GM10248 (cell line): Measurements from ENCODE around the gene MRPL3.

Experiments used
- CTCF ChIA-PET: fragments of 300-600 bp; sonication (Branson Sonifier 250); formaldehyde crosslinking; extraction: SDS; loops from one replicate; lab custom pipeline; 2021; ENCODE audit warnings: antibody characterized with exemption; lab: Yijun Ruan, JAX
- POLR2A ChIA-PET: fragments of 350-650 bp; sonication (Branson Sonifier 250); formaldehyde crosslinking; extraction: SDS; loops from one replicate; lab custom pipeline; 2020; ENCODE audit warnings: antibody characterized with exemption; lab: Yijun Ruan, JAX
- DNase-seq: peaks from one replicate; pipeline ENCODE4 v3.0.0; 2012; ENCODE audit errors: extremely low spot score
- TF ChIP-seq, protein P1 (sequence below): IDR thresholded peaks from 2 replicates; pipeline ENCODE4 v1.5.1; 2012; ENCODE audit warnings: mild to moderate bottlenecking, low read depth; ENCODE audit errors: extremely low read depth, missing control alignments, control extremely low read depth

Gene MRPL3

GRCh38 chr3:131502530-131503319, at the start of gene MRPL3:
Gene MRPL3, minus strand, starts transcription at chr3:131502971. Its CDS starts 150 bp downstream, at chr3:131502821.
- POLR2A ChIA-PET: no interaction called here
- DNase-seq: peak; percentile 84
- TF ChIP-seq, protein P1, sequence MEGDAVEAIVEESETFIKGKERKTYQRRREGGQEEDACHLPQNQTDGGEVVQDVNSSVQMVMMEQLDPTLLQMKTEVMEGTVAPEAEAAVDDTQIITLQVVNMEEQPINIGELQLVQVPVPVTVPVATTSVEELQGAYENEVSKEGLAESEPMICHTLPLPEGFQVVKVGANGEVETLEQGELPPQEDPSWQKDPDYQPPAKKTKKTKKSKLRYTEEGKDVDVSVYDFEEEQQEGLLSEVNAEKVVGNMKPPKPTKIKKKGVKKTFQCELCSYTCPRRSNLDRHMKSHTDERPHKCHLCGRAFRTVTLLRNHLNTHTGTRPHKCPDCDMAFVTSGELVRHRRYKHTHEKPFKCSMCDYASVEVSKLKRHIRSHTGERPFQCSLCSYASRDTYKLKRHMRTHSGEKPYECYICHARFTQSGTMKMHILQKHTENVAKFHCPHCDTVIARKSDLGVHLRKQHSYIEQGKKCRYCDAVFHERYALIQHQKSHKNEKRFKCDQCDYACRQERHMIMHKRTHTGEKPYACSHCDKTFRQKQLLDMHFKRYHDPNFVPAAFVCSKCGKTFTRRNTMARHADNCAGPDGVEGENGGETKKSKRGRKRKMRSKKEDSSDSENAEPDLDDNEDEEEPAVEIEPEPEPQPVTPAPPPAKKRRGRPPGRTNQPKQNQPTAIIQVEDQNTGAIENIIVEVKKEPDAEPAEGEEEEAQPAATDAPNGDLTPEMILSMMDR: no peak
- CTCF ChIA-PET: no interaction called here

DNA sequence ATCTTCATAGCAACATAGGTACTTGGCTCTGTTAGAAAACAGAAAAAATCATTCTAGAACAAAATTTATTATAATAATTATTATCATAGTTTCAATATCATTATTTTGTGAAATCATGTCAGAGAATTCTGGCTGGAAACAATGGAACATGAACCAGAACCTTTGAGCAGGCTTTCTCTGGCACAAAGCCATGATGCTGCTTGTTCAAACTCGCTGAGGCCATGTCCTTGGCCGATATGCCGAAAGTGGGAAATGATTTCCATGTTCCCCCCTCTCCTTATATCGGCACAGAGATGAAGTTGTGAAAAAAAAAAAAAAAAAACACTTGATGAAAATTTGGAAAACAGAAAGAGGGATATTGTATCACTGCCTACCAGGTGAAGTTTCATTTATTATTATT, 49.0 kb upstream of the MRPL3 start:
- CTCF ChIA-PET: interaction anchor here (2.8 to 5.1 kb wide), 3 partner anchors 10 to 478 kb away, joined by 11 to 53 read pairs (median 14); no protein-coding TSS in a partner anchor
- POLR2A ChIA-PET: no interaction called here
- TF ChIP-seq, protein P1: no peak
- no peak for DNase-seq

- TF ChIP-seq, protein P1: no peak
- ChIA-PET POLR2A (no interaction called here), CTCF (interaction anchor here (0.6 to 5.1 kb wide), 17 partner anchors 11 to 661 kb away, joined by 3 to 53 read pairs (median 5); partner anchors contain the start of gene CPNE4)
- no peak for DNase-seq
These were observed 48.0 kb upstream of the MRPL3 start for GRCh38 chr3:131550562-131551465.

DNA sequence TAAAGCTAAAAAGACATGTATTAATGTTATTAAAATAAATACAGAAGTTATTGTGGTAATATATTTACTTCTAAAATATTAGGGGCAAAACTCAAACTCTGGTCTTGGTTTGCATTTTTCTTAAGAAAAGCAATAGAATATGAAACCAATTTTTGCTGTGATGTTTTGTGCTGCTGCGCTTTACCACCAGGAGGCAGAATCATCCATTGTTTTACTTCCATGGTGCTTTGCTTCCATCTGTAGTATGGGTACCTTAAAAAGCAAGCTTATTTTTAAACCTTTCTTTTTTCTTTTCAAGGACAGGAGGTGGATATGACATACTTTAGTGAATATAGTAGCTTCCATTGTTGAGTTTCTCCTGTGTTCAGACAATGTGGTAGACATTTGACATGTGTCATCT, 46.6 kb upstream of the MRPL3 start:
- no peak for DNase-seq
- CTCF ChIA-PET: interaction anchor here (0.6 to 5.1 kb wide), 36 partner anchors 9 to 662 kb away, joined by 3 to 53 read pairs (median 4); no protein-coding TSS in a partner anchor
- POLR2A ChIA-PET: no interaction called here
- TF ChIP-seq, protein P1: peak; percentile 59

- TF ChIP-seq, protein P1: no peak
- DNase-seq: no peak
- ChIA-PET POLR2A (no interaction called here), CTCF (interaction anchor here (0.8 to 5.1 kb wide), 10 partner anchors 9 to 487 kb away, joined by 3 to 53 read pairs (median 4); partner anchors contain the start of gene CPNE4)
These were observed 44.8 kb upstream of the MRPL3 start for GRCh38 chr3:131547585-131547984.

GRCh38 chr3:131546441-131546840, 43.7 kb upstream of the MRPL3 start:
- DNase-seq: no peak
- POLR2A ChIA-PET: no interaction called here
- TF ChIP-seq, protein P1: no peak
- CTCF ChIA-PET: interaction anchor here (1.1 to 5.1 kb wide), 4 partner anchors 11 to 492 kb away, joined by 3 to 53 read pairs (median 4); no protein-coding TSS in a partner anchor
